Stimulated activated CD4-positive, alpha-beta T cell treated with anti-CD3 and anti-CD28 coated beads, Interleukin-4, amount 100 ng/mL, for 24 hours (primary cell): ENCODE results near the gene AJM1.
"Not testable (repeated sequence)": the region's sequence is repeated elsewhere in the genome, so short reads cannot be mapped to it uniquely, and the experiment has no call there.

ENCODE experiments used
- DNase-seq: peaks from one replicate; pipeline ENCODE4 v3.0.0-alpha.2; 2020

The AJM1 gene

GRCh38 chr9:136842380-136842948 lies at the start of gene AJM1:
Gene AJM1, plus strand, starts transcription at chr9:136842478. Its CDS starts 1,937 bp downstream, at chr9:136844415.
- DNase-seq: peak; percentile 79

- no peak for DNase-seq
These were observed 49.0 kb upstream of the AJM1 start for GRCh38 chr9:136793086-136793946.

- DNase-seq: no peak
These were observed 47.8 kb upstream of the AJM1 start for GRCh38 chr9:136794281-136794999.

- DNase-seq: no peak
These were observed 47.3 kb upstream of the AJM1 start for GRCh38 chr9:136795000-136795348.

- no peak for DNase-seq
These were observed 46.0 kb upstream of the AJM1 start, which contains the start of gene CCDC183 for GRCh38 chr9:136796238-136796774. Gene CCDC183, plus strand, starts transcription at chr9:136796338. Its CDS starts 60 bp downstream, at chr9:136796398.

GRCh38 chr9:136796775-136797347 lies 45.4 kb upstream of the AJM1 start:
- not testable (repeated sequence) for DNase-seq

- DNase-seq: no peak
These were observed 43.6 kb upstream of the AJM1 start for GRCh38 chr9:136798708-136799078.

GRCh38 chr9:136799079-136799853 lies 43.0 kb upstream of the AJM1 start:
- no peak for DNase-seq

GRCh38 chr9:136799854-136800657 lies 42.2 kb upstream of the AJM1 start:
- peak; percentile 85 for DNase-seq

GRCh38 chr9:136802321-136802720 lies 40.0 kb upstream of the AJM1 start:
- no peak for DNase-seq

- not testable (repeated sequence) for DNase-seq
These were observed 39.2 kb upstream of the AJM1 start for GRCh38 chr9:136803009-136803550.

GRCh38 chr9:136803551-136804508 lies 38.4 kb upstream of the AJM1 start:
- no peak for DNase-seq

- DNase-seq: no peak
These were observed 37.6 kb upstream of the AJM1 start for GRCh38 chr9:136804509-136805206.

GRCh38 chr9:136805207-136805740 lies 37.0 kb upstream of the AJM1 start:
- no peak for DNase-seq

- DNase-seq: no peak
These were observed 36.2 kb upstream of the AJM1 start for GRCh38 chr9:136806067-136806466.

GRCh38 chr9:136806631-136807201 lies 35.6 kb upstream of the AJM1 start:
- DNase-seq: no peak

- DNase-seq: peak; percentile 78
These were observed 34.8 kb upstream of the AJM1 start, which contains the start of gene RABL6 for GRCh38 chr9:136807281-136808074. Gene RABL6, plus strand, starts transcription at chr9:136807948. Its CDS starts 249 bp downstream, at chr9:136808197.
